AG04450 (cell line): ENCODE data around the gene MXD1. TPM values are rescaled to one million over a fixed set of nuclear protein-coding genes. Genes with fewer than 3 reads are reported as not detected.
"Not testable (repeated sequence)": the region's sequence is repeated elsewhere in the genome, so short reads cannot be mapped to it uniquely, and the experiment has no call there.

Source experiments
- CTCF ChIA-PET: fragments of 300-600, 350-600 bp; formaldehyde crosslinking; extraction: SDS; loops from one replicate; lab custom pipeline; 2022; ENCODE audit warnings: antibody characterized with exemption, inconsistent platforms; lab: Charles Lee
- POLR2A ChIA-PET: fragments of 350-600 bp; formaldehyde crosslinking; extraction: SDS; loops from one replicate; lab custom pipeline; 2021; ENCODE audit warnings: antibody characterized with exemption, inconsistent platforms; lab: Yijun Ruan, JAX
- DNase-seq: peaks from one replicate; pipeline ENCODE4 v3.0.0-alpha.2; 2011; ENCODE audit warnings: low read depth, low spot score
- H3K27ac ChIP-seq: one replicate; pipeline ENCODE4 v1.5.1; 2012; ENCODE audit warnings: low read depth, low read length, control low read depth
- H3K27me3 ChIP-seq: one replicate; pipeline ENCODE4 v1.6.0; 2012; ENCODE audit warnings: low read length; ENCODE audit not compliant: control insufficient read depth, insufficient read depth
- H3K4me3 ChIP-seq: 2 replicates; pipeline ENCODE4 v1.5.1; 2011; ENCODE audit warnings: mild to moderate bottlenecking, low read depth, low read length, control low read depth
- H3K9me3 ChIP-seq: 2 replicates; pipeline ENCODE4 v1.5.1; 2012; ENCODE audit warnings: low read length; ENCODE audit not compliant: control insufficient read depth, insufficient read depth
- CTCF ChIP-seq: IDR thresholded peaks from 2 replicates; pipeline ENCODE4 v1.5.1; 2011; ENCODE audit warnings: low read depth, low read length, control low read depth, inconsistent platforms
- polyA minus RNA-seq: library from RNA; depleted of rRNA, polyadenylated mRNA; stranded (reverse); fragments of >200 nt; gene quantifications from 2 replicates; pipeline ENCODE4 v1.2.3, GENCODE V29; 2011; rRNA and poly(A)+ RNA removed
- polyA plus RNA-seq: library from polyadenylated mRNA; depleted of rRNA; stranded (reverse); fragments of >200 nt; gene quantifications from 2 replicates; pipeline ENCODE4 v1.2.3, GENCODE V29; 2011; rRNA removed

Gene MXD1
- 7.8 and 9.8 TPM in 2 replicates for polyA plus RNA-seq
- polyA minus RNA-seq = 6.3 and 11.7 TPM in 2 replicates

- no peak for DNase-seq
- ChIA-PET POLR2A (interaction anchor here (0.5 to 2.6 kb wide), 32 partner anchors 8 to 378 kb away, joined by 3 to 27 read pairs (median 4); partner anchors contain the start of genes C2orf42, PCBP1, SNRNP27 and SNRPG), CTCF (interaction anchor here (0.7 to 4.2 kb wide), 9 partner anchors 42 to 229 kb away, joined by 3 to 114 read pairs (median 6); no protein-coding TSS in a partner anchor)
- peak within 1 kb of the TSS; percentile 95 for H3K27ac ChIP-seq
- H3K9me3 ChIP-seq = no peaks in the 10 kb centered on the region; the same call in 1 of the 2 replicates
- TF ChIP-seq CTCF = no peak
- peak within 1 kb of the TSS; percentile 78 for H3K4me3 ChIP-seq
- H3K27me3 ChIP-seq = no peaks in the 10 kb centered on the region
These were observed at the start of gene MXD1 for GRCh38 chr2:69914950-69915945. MXD1 (plus strand) TSS chr2:69915109; CDS start chr2:69915331, 222 bp downstream.

- H3K27ac ChIP-seq = no peak overlapping the region
- TF ChIP-seq CTCF = no peak
- ChIA-PET POLR2A (no interaction called here), CTCF (interaction anchor here (0.9 kb wide), 1 partner anchor 163 kb away, joined by 3 read pairs; no protein-coding TSS in a partner anchor)
- H3K9me3 ChIP-seq = peaks cover 5% of the 10 kb centered on the region; the same call in 1 of the 2 replicates
- H3K4me3 ChIP-seq = no peak overlapping the region
- peaks cover 4% of the 10 kb centered on the region for H3K27me3 ChIP-seq
- no peak for DNase-seq
These were observed 26.5 kb upstream of the MXD1 start for GRCh38 chr2:69888451-69888850.

- no peak for TF ChIP-seq CTCF
- ChIA-PET CTCF (no interaction called here), POLR2A (no interaction called here)
- no peak for DNase-seq
- H3K27me3 ChIP-seq = peaks cover 4% of the 10 kb centered on the region
- peaks cover 5% of the 10 kb centered on the region; the same call in 1 of the 2 replicates for H3K9me3 ChIP-seq
- H3K4me3 ChIP-seq = no peak overlapping the region
- no peak overlapping the region for H3K27ac ChIP-seq
These were observed 25.6 kb upstream of the MXD1 start for GRCh38 chr2:69889302-69889701.

- Histone ChIP-seq H3K27ac (no peak overlapping the region), H3K27me3 (peaks cover 4% of the 10 kb centered on the region), H3K9me3 (peaks cover 5% of the 10 kb centered on the region; the same call in 1 of the 2 replicates), H3K4me3 (no peak overlapping the region)
- TF ChIP-seq CTCF = no peak
- no peak for DNase-seq
- POLR2A ChIA-PET = no interaction called here
- CTCF ChIA-PET = interaction anchor here (1.6 kb wide), 1 partner anchor 166 kb away, joined by 6 read pairs; no protein-coding TSS in a partner anchor
These were observed 24.0 kb upstream of the MXD1 start for GRCh38 chr2:69890881-69891280.

GRCh38 chr2:69892838-69893424, 22.0 kb upstream of the MXD1 start:
- POLR2A ChIA-PET = interaction anchor here (0.5 to 1.1 kb wide), 2 partner anchors 55 to 298 kb away, joined by 3 read pairs; partner anchors contain the start of gene C2orf42
- CTCF ChIA-PET = interaction anchor here (1.1 to 3.2 kb wide), 3 partner anchors 19 to 250 kb away, joined by 3 to 25 read pairs (median 4); no protein-coding TSS in a partner anchor

More at GRCh38 chr2:69892838-69893424, 22.0 kb upstream of the MXD1 start:
- not testable (repeated sequence) for DNase-seq, H3K4me3 ChIP-seq, H3K9me3 ChIP-seq, H3K27ac ChIP-seq, H3K27me3 ChIP-seq
